ENCODE measurements around the gene C22orf31.

Gene C22orf31

GRCh38 chr22:29009148-29009547 lies 52.5 kb downstream of the C22orf31 start:
- Histone ChIP-seq H4K20me1 (ENCODE audit: insufficient read depth, low read length) (no peaks in the 10 kb centered on the region), H3K9ac (ENCODE audit: low read length) (no peak overlapping the region), H3K27ac (ENCODE audit: low read length) (no peak overlapping the region), H3K79me2 (ENCODE audit: low read length) (no peaks in the 10 kb centered on the region), H3K9me2 (replicated peaks; ENCODE audit: insufficient read depth, low read length) (no peaks in the 10 kb centered on the region), H2AFZ (ENCODE audit: low read length) (no peak overlapping the region), H3K4me2 (ENCODE audit: low read depth, low read length) (no peak overlapping the region), H3K9me3 (replicated peaks; ENCODE audit: insufficient read depth, low read length) (no peaks in the 10 kb centered on the region), H3K4me1 (ENCODE audit: low read length) (no peaks in the 10 kb centered on the region), H3K27me3 (replicated peaks; ENCODE audit: insufficient read depth, low read length) (no peaks in the 10 kb centered on the region), H3F3A (ENCODE audit: insufficient read depth, low read length) (no peaks in the 10 kb centered on the region), H3K4me3 (ENCODE audit: low read length) (no peak overlapping the region), H3K36me3 (replicated peaks; ENCODE audit: insufficient read depth, low read length) (no peaks in the 10 kb centered on the region)
- no peak for DNase-seq
- TF ChIP-seq EZH2phosphoT487 (IDR thresholded peaks at IDR 0.05; ENCODE audit: low read length) (no peak), EZH2 (optimal IDR thresholded peaks at IDR 0.05; ENCODE audit: low read depth, low read length) (no peak)
- TF ChIP-seq, protein P1, sequence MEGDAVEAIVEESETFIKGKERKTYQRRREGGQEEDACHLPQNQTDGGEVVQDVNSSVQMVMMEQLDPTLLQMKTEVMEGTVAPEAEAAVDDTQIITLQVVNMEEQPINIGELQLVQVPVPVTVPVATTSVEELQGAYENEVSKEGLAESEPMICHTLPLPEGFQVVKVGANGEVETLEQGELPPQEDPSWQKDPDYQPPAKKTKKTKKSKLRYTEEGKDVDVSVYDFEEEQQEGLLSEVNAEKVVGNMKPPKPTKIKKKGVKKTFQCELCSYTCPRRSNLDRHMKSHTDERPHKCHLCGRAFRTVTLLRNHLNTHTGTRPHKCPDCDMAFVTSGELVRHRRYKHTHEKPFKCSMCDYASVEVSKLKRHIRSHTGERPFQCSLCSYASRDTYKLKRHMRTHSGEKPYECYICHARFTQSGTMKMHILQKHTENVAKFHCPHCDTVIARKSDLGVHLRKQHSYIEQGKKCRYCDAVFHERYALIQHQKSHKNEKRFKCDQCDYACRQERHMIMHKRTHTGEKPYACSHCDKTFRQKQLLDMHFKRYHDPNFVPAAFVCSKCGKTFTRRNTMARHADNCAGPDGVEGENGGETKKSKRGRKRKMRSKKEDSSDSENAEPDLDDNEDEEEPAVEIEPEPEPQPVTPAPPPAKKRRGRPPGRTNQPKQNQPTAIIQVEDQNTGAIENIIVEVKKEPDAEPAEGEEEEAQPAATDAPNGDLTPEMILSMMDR (IDR thresholded peaks at IDR 0.05; ENCODE audit: low read length): no peak

Data from MM.1S (cell line).